Measurements from ENCODE around the gene MAP2K4. TPM values are rescaled to one million over a fixed set of nuclear protein-coding genes. Genes with fewer than 3 reads are reported as not detected.
"Not testable (repeated sequence)": the region's sequence is repeated elsewhere in the genome, so short reads cannot be mapped to it uniquely, and the experiment has no call there.

MAP2K4 gene
- 12.7 TPM for total RNA-seq

GRCh38 chr17:12020642-12021622 is at the start of gene MAP2K4:
Gene MAP2K4, plus strand, starts transcription at chr17:12020877. Its CDS starts 10 bp downstream, at chr17:12020887.
- DNase-seq (ENCODE audit: low spot score) = peak; percentile 96
- ATAC-seq = peak; percentile 99

GRCh38 chr17:11972741-11973140 is 47.9 kb upstream of the MAP2K4 start:
- ATAC-seq; DNase-seq (ENCODE audit: low spot score): not testable (repeated sequence)

GRCh38 chr17:11979795-11980194 is 40.9 kb upstream of the MAP2K4 start:
- no peak for ATAC-seq
- no peak for DNase-seq (ENCODE audit: low spot score)

- DNase-seq (ENCODE audit: low spot score) = no peak
- no peak for ATAC-seq
These were observed 39.9 kb upstream of the MAP2K4 start for GRCh38 chr17:11980813-11981212.

GRCh38 chr17:11981862-11982261 is 38.8 kb upstream of the MAP2K4 start:
- ATAC-seq (no peak), DNase-seq (ENCODE audit: low spot score) (no peak)

- ATAC-seq = peak; percentile 98
- peak; percentile 68 for DNase-seq (ENCODE audit: low spot score)
These were observed 34.3 kb upstream of the MAP2K4 start for GRCh38 chr17:11986179-11986941.

GRCh38 chr17:11986942-11987329 is 33.7 kb upstream of the MAP2K4 start:
- DNase-seq (ENCODE audit: low spot score) (no peak), ATAC-seq (peak; percentile 83)

GRCh38 chr17:11990363-11990983 is 30.2 kb upstream of the MAP2K4 start:
- ATAC-seq (peak; percentile 13), DNase-seq (ENCODE audit: low spot score) (no peak)

GRCh38 chr17:11991461-11991860 is 29.2 kb upstream of the MAP2K4 start:
- ATAC-seq (no peak), DNase-seq (ENCODE audit: low spot score) (no peak)

- DNase-seq (ENCODE audit: low spot score) = no peak
These were observed 23.9 kb upstream of the MAP2K4 start for GRCh38 chr17:11996722-11997146.

GRCh38 chr17:11997147-11997971 is 23.3 kb upstream of the MAP2K4 start, which contains the start of gene ZNF18:
Gene ZNF18, minus strand, starts transcription at chr17:11997475. Its CDS starts 4,646 bp downstream, at chr17:11992829.
- DNase-seq (ENCODE audit: low spot score) = peak; percentile 98
- ATAC-seq = peak; percentile 96

More at GRCh38 chr17:11996722-11997146, 23.9 kb upstream of the MAP2K4 start:
- ATAC-seq = peak; percentile 53

- DNase-seq (ENCODE audit: low spot score) = no peak
- ATAC-seq = no peak
These were observed 22.8 kb upstream of the MAP2K4 start for GRCh38 chr17:11997972-11998233.

- DNase-seq (ENCODE audit: low spot score) (no peak), ATAC-seq (no peak)
These were observed 21.0 kb upstream of the MAP2K4 start for GRCh38 chr17:11999696-12000095.

- no peak for ATAC-seq
- DNase-seq (ENCODE audit: low spot score) = no peak
These were observed 13.2 kb upstream of the MAP2K4 start for GRCh38 chr17:12007466-12007865.

GRCh38 chr17:12021623-12022140 is 1.0 kb downstream of the MAP2K4 start:
- no peak for ATAC-seq

GRCh38 chr17:12022310-12022709 is 1.6 kb downstream of the MAP2K4 start:
- no peak for ATAC-seq
- no peak for DNase-seq (ENCODE audit: low spot score)

More at GRCh38 chr17:12021623-12022140, 1.0 kb downstream of the MAP2K4 start:
- no peak for DNase-seq (ENCODE audit: low spot score)

GRCh38 chr17:12024327-12024726 is 3.6 kb downstream of the MAP2K4 start:
- no peak for ATAC-seq
- DNase-seq (ENCODE audit: low spot score) = no peak

GRCh38 chr17:12027658-12028057 is 7.0 kb downstream of the MAP2K4 start:
- no peak for DNase-seq (ENCODE audit: low spot score)
- ATAC-seq = no peak

GRCh38 chr17:12028611-12029010 is 7.9 kb downstream of the MAP2K4 start:
- ATAC-seq (no peak), DNase-seq (ENCODE audit: low spot score) (no peak)

GRCh38 chr17:12034538-12034937 is 13.9 kb downstream of the MAP2K4 start:
- DNase-seq (ENCODE audit: low spot score) (no peak), ATAC-seq (peak; percentile 85)
